Hepatocyte (in vitro differentiated cells): Measurements from ENCODE around the gene DMD. TPM values are rescaled to one million over a fixed set of nuclear protein-coding genes. Genes with fewer than 3 reads are reported as not detected.

Experiments
- DNase-seq: peaks from one replicate; pipeline ENCODE4 v3.0.0-alpha.2; 2016; ENCODE audit warnings: low spot score
- H2AFZ ChIP-seq: fragments of 200-600 bp; sonication (generic); 2 replicates; pipeline ENCODE4 v1.6.0; 2016; ENCODE audit warnings: antibody characterized with exemption, mild to moderate bottlenecking
- H3K27ac ChIP-seq: fragments of 200-600 bp; sonication (generic); 2 replicates; pipeline ENCODE4 v1.5.1; 2016; ENCODE audit warnings: mild to moderate bottlenecking
- H3K27me3 ChIP-seq: fragments of 200-600 bp; sonication (generic); 2 replicates; pipeline ENCODE4 v1.6.1; 2016
- H3K36me3 ChIP-seq: fragments of 200-600 bp; sonication (generic); replicated peaks from 2 replicates; pipeline ENCODE4 v1.5.1; 2016; ENCODE audit warnings: low read depth; ENCODE audit not compliant: insufficient read depth
- H3K4me1 ChIP-seq: fragments of 200-600 bp; sonication (generic); 2 replicates; pipeline ENCODE4 v1.5.1; 2016; ENCODE audit warnings: mild to moderate bottlenecking, moderate library complexity; ENCODE audit not compliant: insufficient read depth
- H3K4me2 ChIP-seq: fragments of 200-600 bp; sonication (generic); 2 replicates; pipeline ENCODE4 v1.6.0; 2016
- H3K4me3 ChIP-seq: fragments of 200-600 bp; sonication (generic); 2 replicates; pipeline ENCODE4 v1.5.1; 2016; ENCODE audit warnings: mild to moderate bottlenecking
- H3K79me2 ChIP-seq: fragments of 200-600 bp; sonication (generic); 2 replicates; pipeline ENCODE4 v1.6.0; 2017; ENCODE audit warnings: mild to moderate bottlenecking
- H3K9me2 ChIP-seq: fragments of 200-600 bp; sonication (generic); replicated peaks from 2 replicates; pipeline ENCODE4 v1.6.0; 2017; ENCODE audit warnings: mild to moderate bottlenecking; ENCODE audit not compliant: insufficient read depth
- H3K9me3 ChIP-seq: fragments of 200-600 bp; sonication (generic); 2 replicates; pipeline ENCODE4 v1.5.1; 2016; ENCODE audit warnings: low read depth, mild to moderate bottlenecking
- H4K20me1 ChIP-seq: fragments of 200-600 bp; sonication (generic); 2 replicates; pipeline ENCODE4 v1.6.0; 2016; ENCODE audit warnings: mild to moderate bottlenecking; ENCODE audit not compliant: insufficient read depth, poor library complexity, severe bottlenecking
- CTCF ChIP-seq: fragments of 200-600 bp; sonication (generic); IDR thresholded peaks from 2 replicates; pipeline ENCODE4 v1.5.1; 2016; ENCODE audit warnings: antibody characterized with exemption, mild to moderate bottlenecking; ENCODE audit not compliant: poor library complexity
- EZH2 ChIP-seq: fragments of 200-600 bp; sonication (generic); IDR thresholded peaks from 2 replicates; pipeline ENCODE4 v1.6.1; 2016; ENCODE audit warnings: antibody characterized with exemption, mild to moderate bottlenecking, borderline replicate concordance
- EZH2phosphoT487 ChIP-seq: fragments of 200-600 bp; sonication (generic); IDR thresholded peaks from one replicate; pipeline ENCODE4 v1.6.1; 2018; ENCODE audit warnings: antibody characterized with exemption, mild to moderate bottlenecking, low read depth, moderate library complexity; ENCODE audit not compliant: unreplicated experiment, severe bottlenecking
- WGBS: methylation state at CpG from one replicate; pipeline ENCODE4 v1.1.6; 2016; ENCODE audit warnings: low lambda C conversion rate; ENCODE audit errors: missing lambda C conversion rate; 5-methylcytosine and 5-hydroxymethylcytosine counted together
- polyA plus RNA-seq: library from polyadenylated mRNA; unstranded; fragments of >200 nt; fragmentation: Nextera tagmentation; extraction: Ambion mirVana; gene quantifications from 2 replicates; pipeline ENCODE4 v1.2.1, GENCODE V29; 2016
- total RNA-seq: library from RNA; depleted of rRNA; stranded (reverse); fragments of >200 nt; gene quantifications from 2 replicates; pipeline ENCODE4 v1.2.3, GENCODE V29; 2014

The DMD gene
- total and polyA plus RNA-seq, 2 experiments from 2014 or later: 14.2 to 27.8 TPM

GRCh38 chrX:33161829-33162228, 49.5 kb downstream of the DMD start:
- H3K9me3 ChIP-seq: no peaks in the 10 kb centered on the region
- no peaks in the 10 kb centered on the region for H3K4me1 ChIP-seq
- H3K27ac ChIP-seq: no peak overlapping the region
- H3K4me2 ChIP-seq: no peak overlapping the region
- no peaks in the 10 kb centered on the region for H4K20me1 ChIP-seq
- no peak overlapping the region for H2AFZ ChIP-seq
- no peaks in the 10 kb centered on the region for H3K27me3 ChIP-seq
- no peaks in the 10 kb centered on the region for H3K9me2 ChIP-seq
- no peak for DNase-seq
- no peak overlapping the region for H3K4me3 ChIP-seq
- H3K79me2 ChIP-seq: no peaks in the 10 kb centered on the region
- H3K36me3 ChIP-seq: no peaks in the 10 kb centered on the region
- TF ChIP-seq EZH2phosphoT487 (no peak), CTCF (no peak), EZH2 (no peak)

GRCh38 chrX:33160273-33160672, 51.1 kb downstream of the DMD start:
- Histone ChIP-seq H3K9me3 (no peaks in the 10 kb centered on the region), H4K20me1 (no peaks in the 10 kb centered on the region), H3K27me3 (no peaks in the 10 kb centered on the region), H3K4me2 (no peak overlapping the region), H3K9me2 (no peaks in the 10 kb centered on the region), H3K4me1 (no peaks in the 10 kb centered on the region), H3K4me3 (no peak overlapping the region), H3K79me2 (no peaks in the 10 kb centered on the region), H3K36me3 (no peaks in the 10 kb centered on the region), H3K27ac (no peak overlapping the region), H2AFZ (no peak overlapping the region)
- no peak for DNase-seq
- TF ChIP-seq EZH2: no peak
- no peak for TF ChIP-seq EZH2phosphoT487
- no peak for TF ChIP-seq CTCF
- 97% methylated on average over 5 of the region's 5 CpGs for WGBS

GRCh38 chrX:33156152-33156726, 55.1 kb downstream of the DMD start:
- no peaks in the 10 kb centered on the region for H3K4me1 ChIP-seq
- 28% methylated on average over 2 of the region's 2 CpGs for WGBS
- no peak overlapping the region for H3K4me3 ChIP-seq
- TF ChIP-seq EZH2phosphoT487: no peak
- TF ChIP-seq CTCF: no peak
- DNase-seq: no peak
- no peaks in the 10 kb centered on the region for H3K36me3 ChIP-seq
- no peaks in the 10 kb centered on the region for H3K9me3 ChIP-seq
- H4K20me1 ChIP-seq: no peaks in the 10 kb centered on the region
- H3K27ac ChIP-seq: no peak overlapping the region
- H3K4me2 ChIP-seq: no peak overlapping the region
- H3K9me2 ChIP-seq: no peaks in the 10 kb centered on the region
- no peaks in the 10 kb centered on the region for H3K27me3 ChIP-seq
- H3K79me2 ChIP-seq: no peaks in the 10 kb centered on the region
- no peak overlapping the region for H2AFZ ChIP-seq

GRCh38 chrX:33149580-33149979, 61.8 kb downstream of the DMD start:
- H3K27ac ChIP-seq: no peak overlapping the region
- H2AFZ ChIP-seq: no peak overlapping the region
- H3K79me2 ChIP-seq: no peaks in the 10 kb centered on the region
- TF ChIP-seq EZH2: no peak
- no peak for TF ChIP-seq CTCF
- no peak for TF ChIP-seq EZH2phosphoT487
- H3K9me2 ChIP-seq: no peaks in the 10 kb centered on the region
- no peaks in the 10 kb centered on the region for H4K20me1 ChIP-seq
- no peaks in the 10 kb centered on the region for H3K9me3 ChIP-seq
- DNase-seq: no peak
- no peaks in the 10 kb centered on the region for H3K36me3 ChIP-seq
- H3K4me1 ChIP-seq: peaks cover 4% of the 10 kb centered on the region
- WGBS: 89% methylated on average over 4 of the region's 4 CpGs
- no peaks in the 10 kb centered on the region for H3K27me3 ChIP-seq
- H3K4me3 ChIP-seq: no peak overlapping the region
- H3K4me2 ChIP-seq: no peak overlapping the region
